ENCODE results near the gene USB1. TPM values are rescaled to one million over a fixed set of nuclear protein-coding genes. Genes with fewer than 3 reads are reported as not detected.

Gene USB1
- total and polyA plus RNA-seq, 2 donors (not counting 1 experiment from before 2014, with no cell fraction given): 18.8 to 32.7 TPM

DNA sequence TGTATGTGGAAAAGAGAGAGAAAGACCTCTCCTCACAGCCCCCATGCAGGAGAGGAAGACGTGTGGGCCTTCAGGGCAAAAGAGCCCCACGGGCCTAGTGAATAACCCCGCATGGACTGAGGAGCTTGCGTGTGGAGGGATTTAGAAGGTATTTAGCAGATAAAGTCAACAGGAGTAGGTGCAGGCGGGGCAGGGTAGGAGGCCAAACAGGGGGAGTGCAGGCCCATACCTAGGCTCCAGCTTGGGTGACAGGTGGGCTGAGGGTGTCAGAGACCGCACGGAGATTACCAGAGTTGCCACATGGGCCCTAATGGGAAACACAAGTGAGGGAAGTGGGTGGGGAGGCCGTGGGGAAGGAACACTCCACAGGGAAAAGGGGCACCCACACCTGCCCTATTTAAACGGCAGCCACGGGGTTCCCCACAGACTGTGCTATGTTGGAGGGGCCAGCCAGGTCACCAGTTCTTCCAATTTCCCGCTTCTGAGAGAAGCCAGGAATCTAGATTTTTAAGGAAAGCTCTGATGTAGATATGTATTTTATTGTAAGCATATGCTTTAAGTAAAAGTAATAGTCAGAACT is 22.1 kb upstream of the USB1 start:
- no peak overlapping the region for H3K4me2 ChIP-seq (ENCODE audit: extremely low read depth, insufficient read depth, low read length)
- no peaks in the 10 kb centered on the region for H3K4me1 ChIP-seq (ENCODE audit: control insufficient read depth, extremely low read depth, insufficient read depth, low read length)
- H3K27me3 ChIP-seq (ENCODE audit: control insufficient read depth, insufficient read depth, low read length): no peaks in the 10 kb centered on the region
- TF ChIP-seq CTCF (conservative IDR thresholded peaks at IDR 0.05 in 1 of 2, IDR thresholded peaks at IDR 0.05 in 1 of 2; ENCODE audit: low read depth in 1 of 2, low read length in 2 of 2) (no peak), EZH2 (IDR thresholded peaks at IDR 0.05; ENCODE audit: low read length, missing control alignments) (no peak)
- H2AFZ ChIP-seq (ENCODE audit: low read length): no peak overlapping the region
- no peak overlapping the region for H3K9ac ChIP-seq (ENCODE audit: insufficient read depth, low read length)
- no peak for DNase-seq (ENCODE audit: low read depth in 2 of 2)
- no peaks in the 10 kb centered on the region for H3K79me2 ChIP-seq (ENCODE audit: control insufficient read depth, insufficient read depth, low read length)
- H3K9me3 ChIP-seq (ENCODE audit: control insufficient read depth, insufficient read depth, low read depth, low read length): no peaks in the 10 kb centered on the region
- H3K36me3 ChIP-seq (ENCODE audit: control insufficient read depth, insufficient read depth, low read length): no peaks in the 10 kb centered on the region
- H4K20me1 ChIP-seq (ENCODE audit: control insufficient read depth, extremely low read depth, insufficient read depth, low read length): no peaks in the 10 kb centered on the region
- no peak overlapping the region for H3K4me3 ChIP-seq (replicated peaks in 1 of 4; ENCODE audit: control extremely low read depth in 1 of 4, insufficient read depth in 1 of 4, low read depth in 3 of 4, low read length in 4 of 4)
- no peak overlapping the region for H3K27ac ChIP-seq (ENCODE audit: insufficient read depth, low read length)

DNA sequence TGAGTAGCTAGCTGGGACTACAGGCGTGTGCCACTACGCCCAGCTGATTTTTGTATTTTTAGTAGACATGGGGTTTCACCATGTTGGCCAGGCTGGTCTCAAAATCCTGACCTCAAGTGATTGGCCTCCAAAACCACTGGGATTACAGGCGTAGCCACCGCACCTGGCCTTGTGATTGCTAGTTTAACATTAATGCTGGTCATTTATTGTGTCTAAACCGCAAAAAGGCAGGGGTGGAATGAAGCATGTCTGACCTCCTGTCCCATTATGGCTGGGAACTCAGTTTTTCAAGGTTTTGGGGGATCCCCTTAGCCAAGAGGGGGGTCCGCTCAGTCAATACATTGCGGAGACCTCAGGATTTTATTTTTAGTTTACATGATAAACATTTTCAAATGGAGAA is 19.6 kb upstream of the USB1 start:
- no peak for DNase-seq (ENCODE audit: low read depth in 2 of 2)
- Histone ChIP-seq H2AFZ (ENCODE audit: low read length) (no peak overlapping the region), H3K79me2 (ENCODE audit: control insufficient read depth, insufficient read depth, low read length) (no peaks in the 10 kb centered on the region), H3K9ac (ENCODE audit: insufficient read depth, low read length) (no peak overlapping the region), H3K4me1 (ENCODE audit: control insufficient read depth, extremely low read depth, insufficient read depth, low read length) (no peaks in the 10 kb centered on the region), H3K4me3 (replicated peaks in 1 of 4; ENCODE audit: control extremely low read depth in 1 of 4, insufficient read depth in 1 of 4, low read depth in 3 of 4, low read length in 4 of 4) (no peak overlapping the region), H3K27ac (ENCODE audit: insufficient read depth, low read length) (no peak overlapping the region), H3K36me3 (ENCODE audit: control insufficient read depth, insufficient read depth, low read length) (no peaks in the 10 kb centered on the region), H4K20me1 (ENCODE audit: control insufficient read depth, extremely low read depth, insufficient read depth, low read length) (no peaks in the 10 kb centered on the region), H3K27me3 (ENCODE audit: control insufficient read depth, insufficient read depth, low read length) (peaks cover 9% of the 10 kb centered on the region), H3K9me3 (ENCODE audit: control insufficient read depth, insufficient read depth, low read depth, low read length) (no peaks in the 10 kb centered on the region), H3K4me2 (ENCODE audit: extremely low read depth, insufficient read depth, low read length) (no peak overlapping the region)
- TF ChIP-seq EZH2 (IDR thresholded peaks at IDR 0.05; ENCODE audit: low read length, missing control alignments) (no peak), CTCF (conservative IDR thresholded peaks at IDR 0.05 in 1 of 2, IDR thresholded peaks at IDR 0.05 in 1 of 2; ENCODE audit: low read depth in 1 of 2, low read length in 2 of 2) (no peak)

DNA sequence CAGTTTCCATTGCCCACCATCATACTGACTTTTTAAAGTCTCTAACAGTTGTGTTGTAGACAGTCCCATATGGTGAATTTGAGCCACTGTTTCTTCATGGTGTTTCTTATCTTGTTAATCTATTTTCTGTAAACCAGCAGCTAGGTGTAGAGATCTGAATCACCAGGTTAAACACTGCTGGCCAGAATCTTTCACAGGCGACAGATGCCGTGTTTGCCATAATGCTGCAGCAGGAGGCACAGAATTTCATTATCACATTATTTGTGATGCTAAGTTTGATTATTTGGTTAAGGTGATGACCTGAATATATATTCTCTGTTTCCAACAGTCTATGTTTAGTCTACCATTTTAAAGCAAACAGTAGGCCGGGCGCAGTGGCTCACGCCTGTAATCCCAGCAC is 18.8 kb upstream of the USB1 start:
- no peaks in the 10 kb centered on the region for H3K4me1 ChIP-seq (ENCODE audit: control insufficient read depth, extremely low read depth, insufficient read depth, low read length)
- H2AFZ ChIP-seq (ENCODE audit: low read length): no peak overlapping the region
- H3K4me2 ChIP-seq (ENCODE audit: extremely low read depth, insufficient read depth, low read length): no peak overlapping the region
- no peak for TF ChIP-seq CTCF (conservative IDR thresholded peaks at IDR 0.05 in 1 of 2, IDR thresholded peaks at IDR 0.05 in 1 of 2; ENCODE audit: low read depth in 1 of 2, low read length in 2 of 2)
- TF ChIP-seq EZH2 (IDR thresholded peaks at IDR 0.05; ENCODE audit: low read length, missing control alignments): no peak
- no peaks in the 10 kb centered on the region for H3K9me3 ChIP-seq (ENCODE audit: control insufficient read depth, insufficient read depth, low read depth, low read length)
- no peaks in the 10 kb centered on the region for H3K79me2 ChIP-seq (ENCODE audit: control insufficient read depth, insufficient read depth, low read length)
- H3K36me3 ChIP-seq (ENCODE audit: control insufficient read depth, insufficient read depth, low read length): no peaks in the 10 kb centered on the region
- H4K20me1 ChIP-seq (ENCODE audit: control insufficient read depth, extremely low read depth, insufficient read depth, low read length): no peaks in the 10 kb centered on the region
- DNase-seq (ENCODE audit: low read depth in 2 of 2): no peak
- H3K27ac ChIP-seq (ENCODE audit: insufficient read depth, low read length): no peak overlapping the region
- H3K9ac ChIP-seq (ENCODE audit: insufficient read depth, low read length): no peak overlapping the region
- no peak overlapping the region for H3K4me3 ChIP-seq (replicated peaks in 1 of 4; ENCODE audit: control extremely low read depth in 1 of 4, insufficient read depth in 1 of 4, low read depth in 3 of 4, low read length in 4 of 4)
- peaks cover 9% of the 10 kb centered on the region for H3K27me3 ChIP-seq (ENCODE audit: control insufficient read depth, insufficient read depth, low read length)
